NCI-H2196 (cell line): Measurements from ENCODE around the gene UBE4B.
A peak's percentile ranks its signal among the peaks of the same experiment; 100 is the strongest.
"Not testable (repeated sequence)": the region's sequence is repeated elsewhere in the genome, so short reads cannot be mapped to it uniquely, and the experiment has no call there.

Experiments used
- DNase-seq: peaks from one replicate; lab custom pipeline; 2025; ENCODE audit not compliant: unreplicated experiment; lab: John Stamatoyannopoulos, UW

UBE4B gene

GRCh38 chr1:10032590-10033358, at the start of gene UBE4B:
Gene UBE4B (plus strand): TSS chr1:10032958. CDS start chr1:10033671, 713 bp downstream.
- DNase-seq = peak; percentile 99

GRCh38 chr1:9984253-9984652, 48.5 kb upstream of the UBE4B start:
- DNase-seq = no peak

DNA sequence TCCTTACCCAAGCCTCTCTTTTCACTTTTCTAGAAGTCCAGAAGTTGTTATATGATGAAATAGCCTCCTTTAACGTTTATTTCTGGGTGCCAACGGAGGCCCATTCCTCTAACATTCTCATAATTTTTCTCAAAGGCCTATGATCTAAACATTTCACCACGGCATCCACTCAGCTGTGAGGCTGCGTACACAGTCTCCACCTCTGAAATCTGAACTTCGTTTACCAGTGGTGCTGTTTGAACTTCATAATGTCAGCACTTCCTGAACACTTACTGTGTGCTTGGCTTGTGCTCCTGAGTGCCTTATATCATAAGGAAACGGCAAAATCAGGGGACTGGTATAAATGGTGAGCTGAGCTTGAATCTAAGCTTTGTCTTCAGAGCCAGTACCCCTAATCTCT, 47.8 kb upstream of the UBE4B start:
- DNase-seq = no peak

DNA sequence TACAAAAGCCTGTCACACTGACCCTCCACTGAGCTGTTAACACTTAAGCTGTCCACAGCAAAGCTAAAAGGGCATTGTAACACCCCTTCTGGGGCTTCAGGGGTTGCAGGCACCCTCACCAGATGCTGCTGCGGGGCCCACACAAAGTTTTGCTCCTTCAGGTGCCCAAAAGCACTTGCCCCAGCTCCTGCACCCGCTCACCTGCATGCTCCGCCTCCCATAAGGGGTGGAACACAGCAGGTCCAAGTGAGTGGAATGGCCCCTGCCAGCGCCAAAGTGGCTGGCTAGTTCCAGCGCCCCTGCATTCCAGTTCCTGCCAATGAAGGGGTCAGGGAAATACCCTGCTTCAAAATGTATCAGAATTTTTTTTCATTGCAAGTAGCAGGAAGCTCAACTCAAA, 43.0 kb upstream of the UBE4B start:
- DNase-seq = no peak

GRCh38 chr1:9990944-9991343, 41.8 kb upstream of the UBE4B start:
- no peak for DNase-seq

DNA sequence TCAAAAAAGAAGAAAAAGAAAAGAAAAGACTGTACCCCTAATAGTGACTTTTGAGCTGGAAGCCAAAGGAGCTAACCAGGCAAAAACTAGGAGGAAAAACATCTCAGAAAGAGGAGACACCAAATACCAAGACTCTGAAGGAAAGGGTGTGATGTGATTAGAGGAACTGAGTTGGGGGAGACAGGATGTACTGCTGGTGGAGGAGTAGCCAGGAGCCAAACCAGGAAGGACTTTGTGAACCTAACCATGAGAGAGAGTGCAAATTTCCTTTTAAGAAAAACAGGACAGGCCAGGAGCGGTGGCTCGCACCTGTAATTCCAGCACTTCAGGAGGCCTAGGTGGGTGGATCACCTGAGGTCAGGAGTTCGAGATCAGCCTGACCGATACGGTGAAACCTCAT, 39.8 kb upstream of the UBE4B start:
- no peak for DNase-seq

GRCh38 chr1:9993561-9994075, 39.1 kb upstream of the UBE4B start:
- no peak for DNase-seq

GRCh38 chr1:9996624-9997582, 35.9 kb upstream of the UBE4B start, which contains the start of gene RBP7:
Gene RBP7 (plus strand): TSS chr1:9997228. CDS start chr1:9997259, 31 bp downstream.
- no peak for DNase-seq

DNA sequence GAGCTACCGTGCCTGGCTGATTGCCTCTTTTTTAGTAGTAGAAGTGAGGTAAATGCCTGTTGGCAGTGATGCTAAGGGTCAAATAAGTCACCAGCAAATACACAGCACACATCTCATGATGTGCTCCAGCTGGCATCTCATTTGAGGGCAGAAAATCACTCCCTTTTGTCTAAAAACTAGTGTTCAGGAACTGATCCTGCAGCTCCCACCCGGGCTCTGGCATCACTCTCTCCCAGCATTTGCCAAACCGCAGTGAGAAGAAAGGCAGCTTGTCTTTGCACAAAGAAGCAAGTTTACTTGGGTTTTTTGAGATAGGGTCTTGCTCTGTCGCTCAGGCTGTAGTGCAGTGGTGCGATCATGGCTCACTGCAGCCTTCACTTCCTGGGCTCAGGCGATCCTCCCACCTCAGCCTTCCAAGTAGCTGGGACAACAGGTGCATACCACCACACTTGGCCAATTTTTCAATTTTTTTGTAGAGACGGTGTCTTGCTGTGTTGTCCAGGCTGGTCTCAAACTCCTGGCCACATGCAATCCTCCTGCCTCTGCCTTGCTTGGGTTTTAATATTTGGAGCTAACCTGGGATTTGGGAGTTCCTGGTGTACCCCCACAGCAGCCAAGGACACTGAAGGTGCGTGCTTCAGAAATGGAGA, 31.6 kb upstream of the UBE4B start:
- no peak for DNase-seq

- not testable (repeated sequence) for DNase-seq
Measured at GRCh38 chr1:10005248-10005647, 27.5 kb upstream of the UBE4B start.

- DNase-seq = peak; percentile 24
Measured at GRCh38 chr1:10007169-10007568, 25.6 kb upstream of the UBE4B start.

- DNase-seq = no peak
Measured at GRCh38 chr1:10014016-10014415, 18.7 kb upstream of the UBE4B start.

GRCh38 chr1:10019561-10019960, 13.2 kb upstream of the UBE4B start:
- DNase-seq = no peak

DNA sequence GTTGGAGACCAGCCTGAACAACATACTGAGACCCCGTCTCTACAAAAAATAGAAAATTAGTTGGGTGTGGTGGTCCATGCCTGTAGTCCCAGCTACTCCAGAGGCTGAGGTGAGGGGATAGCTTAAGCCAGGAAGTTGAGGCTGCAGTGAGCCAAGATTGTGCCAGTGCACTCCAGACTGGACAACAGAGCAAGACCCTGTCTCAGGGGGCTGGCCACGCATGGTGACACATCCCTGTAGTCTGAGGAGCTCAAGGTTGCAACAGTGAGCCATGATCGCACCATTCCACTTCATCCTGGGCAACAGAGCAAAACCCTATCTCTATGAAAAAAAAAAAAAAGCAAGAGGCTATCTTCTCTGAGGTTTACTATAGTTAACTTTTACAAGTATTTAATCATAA, 12.7 kb upstream of the UBE4B start:
- DNase-seq = no peak

DNA sequence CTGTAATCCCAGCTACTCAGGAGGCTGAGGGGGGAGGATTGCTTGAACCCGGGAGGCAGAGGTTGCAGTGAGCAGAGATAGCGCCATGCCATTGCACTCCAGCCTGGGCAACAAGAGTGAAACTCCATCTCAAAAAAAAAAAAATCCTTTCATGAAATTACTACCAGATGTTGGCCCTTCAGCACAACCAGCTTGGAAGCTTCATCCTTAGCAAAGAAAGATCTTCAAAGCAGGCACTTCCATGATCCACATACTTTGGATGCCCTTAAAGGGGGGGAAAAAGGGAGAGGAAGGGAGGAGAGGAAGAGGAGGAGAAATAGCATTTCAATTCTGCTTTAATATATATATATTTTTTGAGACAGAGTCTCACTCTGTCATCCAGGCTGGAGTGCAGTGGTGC, 12.1 kb upstream of the UBE4B start:
- DNase-seq = not testable (repeated sequence)

- not testable (repeated sequence) for DNase-seq
Measured at GRCh38 chr1:10021992-10022391, 10.8 kb upstream of the UBE4B start.

- DNase-seq = no peak
Measured at GRCh38 chr1:10022656-10023055, 10.1 kb upstream of the UBE4B start.

- DNase-seq = no peak
Measured at GRCh38 chr1:10025354-10025753, 7.4 kb upstream of the UBE4B start.

DNA sequence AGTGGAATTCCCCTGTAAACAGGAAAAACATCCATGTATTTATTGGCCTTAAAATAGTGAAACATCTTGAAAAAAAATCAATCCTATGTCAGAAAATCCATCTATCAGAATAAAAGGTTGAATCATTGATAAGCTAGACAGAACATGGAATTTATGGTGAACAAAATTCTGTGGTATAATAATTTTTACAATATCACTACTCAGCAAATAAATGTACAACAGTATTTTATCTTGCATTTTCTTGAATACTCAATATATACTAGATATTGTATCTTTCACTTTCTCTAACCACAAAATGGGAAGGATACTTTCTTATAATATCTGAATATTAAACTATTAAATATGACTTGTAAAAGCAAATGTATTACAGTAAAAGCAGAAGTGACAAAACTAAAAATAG, 5.7 kb upstream of the UBE4B start:
- no peak for DNase-seq

- DNase-seq = not testable (repeated sequence)
Measured at GRCh38 chr1:10028956-10029500, 3.7 kb upstream of the UBE4B start.

- no peak for DNase-seq
Measured at GRCh38 chr1:10031461-10031860, 1.3 kb upstream of the UBE4B start.
